Neural crest cell (in vitro differentiated cells): Measurements from ENCODE around the gene MRPL45. TPM values are rescaled to one million over a fixed set of nuclear protein-coding genes. Genes with fewer than 3 reads are reported as not detected.

Experiments
- DNase-seq: peaks from one replicate; pipeline ENCODE4 v3.0.0; 2021; ENCODE audit warnings: low read depth, mixed read lengths, low spot score
- H3K27ac Mint-ChIP-seq: one replicate; pipeline ENCODE4 v1.8.0; 2021; ENCODE audit warnings: mild to moderate bottlenecking, mixed read lengths; ENCODE audit not compliant: unreplicated experiment
- H3K27me3 Mint-ChIP-seq: 2 replicates; pipeline ENCODE4 v1.8.0; 2021; ENCODE audit warnings: low read depth, mild to moderate bottlenecking, mixed read lengths
- H3K36me3 Mint-ChIP-seq: 2 replicates; pipeline ENCODE4 v1.8.0; 2021; ENCODE audit warnings: low read depth, mild to moderate bottlenecking, mixed read lengths
- H3K4me1 Mint-ChIP-seq: 2 replicates; pipeline ENCODE4 v1.8.0; 2021; ENCODE audit warnings: mixed read lengths
- H3K4me3 Mint-ChIP-seq: one replicate; pipeline ENCODE4 v1.8.0; 2021; ENCODE audit warnings: mild to moderate bottlenecking, mixed read lengths
- H3K9me3 Mint-ChIP-seq: 2 replicates; pipeline ENCODE4 v1.8.0; 2021; ENCODE audit warnings: mixed read lengths
- CTCF ChIP-seq: fragments of 200-600 bp; sonication (generic); conservative IDR thresholded peaks from 2 replicates; pipeline ENCODE4 v1.5.0; 2021; ENCODE audit warnings: antibody characterized with exemption, mild to moderate bottlenecking
- total RNA-seq: library from RNA; stranded (reverse); gene quantifications from 2 replicates; pipeline ENCODE4 v1.2.1, GENCODE V29; 2021

MRPL45 gene
- total RNA-seq, 1 donor from 2014 or later, result 47.5 TPM

- no peak for DNase-seq
- Mint-ChIP-seq H3K27ac (peak overlapping the region; percentile 94), H3K36me3 (peaks cover 6% of the 10 kb centered on the region), H3K27me3 (no peaks in the 10 kb centered on the region), H3K9me3 (no peaks in the 10 kb centered on the region), H3K4me1 (peaks cover 53% of the 10 kb centered on the region), H3K4me3 (no peak overlapping the region)
- no peak for TF ChIP-seq CTCF
Observed at GRCh38 chr17:38326996-38327792, 30.2 kb downstream of the MRPL45 start.

- Mint-ChIP-seq H3K36me3 (peaks cover 1% of the 10 kb centered on the region), H3K9me3 (no peaks in the 10 kb centered on the region), H3K27me3 (no peaks in the 10 kb centered on the region), H3K27ac (peak overlapping the region; percentile 32), H3K4me3 (no peak overlapping the region), H3K4me1 (peaks cover 49% of the 10 kb centered on the region)
- TF ChIP-seq CTCF, result no peak
- no peak for DNase-seq
Observed at GRCh38 chr17:38327936-38328335, 31.0 kb downstream of the MRPL45 start.

- no peak overlapping the region for H3K27ac Mint-ChIP-seq
- H3K4me3 Mint-ChIP-seq, result no peak overlapping the region
- no peaks in the 10 kb centered on the region for H3K9me3 Mint-ChIP-seq
Observed at GRCh38 chr17:38328620-38329019, 31.7 kb downstream of the MRPL45 start.

GRCh38 chr17:38329284-38329683, 32.3 kb downstream of the MRPL45 start:
- Mint-ChIP-seq H3K4me1 (peaks cover 45% of the 10 kb centered on the region), H3K36me3 (no peaks in the 10 kb centered on the region), H3K4me3 (no peak overlapping the region), H3K9me3 (no peaks in the 10 kb centered on the region), H3K27ac (peak overlapping the region; percentile 60), H3K27me3 (no peaks in the 10 kb centered on the region)
- TF ChIP-seq CTCF, result no peak
- DNase-seq, result no peak

More at GRCh38 chr17:38328620-38329019, 31.7 kb downstream of the MRPL45 start:
- Mint-ChIP-seq H3K4me1 (peaks cover 49% of the 10 kb centered on the region), H3K27me3 (no peaks in the 10 kb centered on the region), H3K36me3 (no peaks in the 10 kb centered on the region)
- no peak for TF ChIP-seq CTCF
- DNase-seq, result no peak

GRCh38 chr17:38329808-38330730, 33.1 kb downstream of the MRPL45 start:
- no peaks in the 10 kb centered on the region for H3K36me3 Mint-ChIP-seq
- DNase-seq, result no peak
- no peak overlapping the region for H3K4me3 Mint-ChIP-seq
- no peak for TF ChIP-seq CTCF
- peaks cover 39% of the 10 kb centered on the region for H3K4me1 Mint-ChIP-seq
- H3K9me3 Mint-ChIP-seq, result no peaks in the 10 kb centered on the region
- H3K27ac Mint-ChIP-seq, result peak overlapping the region; percentile 93
- H3K27me3 Mint-ChIP-seq, result no peaks in the 10 kb centered on the region
